LNCAP (cell line): Measurements from ENCODE around the gene ARHGAP1.

Source experiments
- CTCF ChIP-seq: fragments of 450-650 bp; IDR thresholded peaks from 2 replicates; pipeline ENCODE4 v1.5.1; 2017; ENCODE audit warnings: mild to moderate bottlenecking

Gene ARHGAP1

GRCh38 chr11:46728659-46729040, 28.2 kb upstream of the ARHGAP1 start:
- TF ChIP-seq CTCF = no peak

GRCh38 chr11:46727952-46728658, 27.7 kb upstream of the ARHGAP1 start:
- no peak for TF ChIP-seq CTCF

- no peak for TF ChIP-seq CTCF
These were observed 25.9 kb upstream of the ARHGAP1 start for GRCh38 chr11:46726206-46726862.

GRCh38 chr11:46725338-46726205, 25.2 kb upstream of the ARHGAP1 start:
- TF ChIP-seq CTCF = no peak

- no peak for TF ChIP-seq CTCF
These were observed 23.7 kb upstream of the ARHGAP1 start for GRCh38 chr11:46724088-46724487.

- no peak for TF ChIP-seq CTCF
These were observed 22.9 kb upstream of the ARHGAP1 start for GRCh38 chr11:46723359-46723680.

GRCh38 chr11:46722566-46723358, 22.3 kb upstream of the ARHGAP1 start:
- TF ChIP-seq CTCF = no peak
